ENCODE data around the gene CTSE.

CTSE gene

DNA sequence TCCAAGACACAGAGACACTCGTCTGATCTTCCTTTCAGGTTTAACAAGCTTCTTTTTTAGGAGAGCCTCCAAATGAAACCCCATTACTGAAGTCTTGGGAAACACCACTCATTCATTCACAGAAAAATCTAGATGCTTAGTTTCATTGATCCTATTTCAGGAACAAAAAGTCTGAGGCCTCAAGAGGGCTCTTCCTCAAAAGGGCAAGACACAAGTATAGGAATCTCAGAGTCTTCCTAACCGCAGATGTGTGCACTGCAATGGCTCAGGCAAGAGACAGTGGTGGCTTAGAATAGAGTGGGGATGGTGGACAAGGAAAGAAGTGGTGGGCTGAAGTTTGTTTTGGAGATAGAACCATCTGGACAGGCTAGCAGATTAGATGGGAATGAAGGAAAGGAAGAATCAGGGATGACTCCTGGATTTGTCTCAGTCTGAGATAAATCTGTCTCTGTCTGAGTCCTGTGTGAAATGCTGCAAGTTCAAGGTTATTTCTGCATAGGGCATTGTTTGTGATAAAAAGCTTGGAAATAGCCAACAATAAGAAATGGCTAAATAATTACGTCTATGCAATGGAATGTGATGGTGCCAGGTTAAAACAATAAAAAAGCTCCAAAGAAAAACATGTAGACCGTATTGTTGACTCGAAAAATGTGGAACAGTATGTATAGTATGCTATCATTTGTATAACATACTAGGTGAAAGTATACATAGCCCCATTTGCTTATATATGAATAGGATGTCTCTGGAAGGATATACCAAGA, 8.9 kb upstream of the CTSE start:
- Histone ChIP-seq H3K4me3 (ENCODE audit: low read length) (no peak overlapping the region), H3K27me3 (ENCODE audit: control insufficient read depth, insufficient read depth, low read length) (no peaks in the 10 kb centered on the region), H3K4me1 (ENCODE audit: control insufficient read depth, insufficient read depth, low read length) (0 out of 2 replicates have a peak, but pooled peaks cover 1% of the 10 kb centered on the region), H3K27ac (ENCODE audit: low read length) (no peak overlapping the region), H3K36me3 (ENCODE audit: control insufficient read depth, insufficient read depth, low read length) (no peaks in the 10 kb centered on the region), H3K9me3 (ENCODE audit: control insufficient read depth, insufficient read depth, low read length) (no peaks in the 10 kb centered on the region)
- no CpG with 5 or more reads among the region's 5 CpGs for WGBS (ENCODE audit: insufficient coverage, insufficient read length)
- DNase-seq (ENCODE audit: low read depth, low spot score), result no peak

DNA sequence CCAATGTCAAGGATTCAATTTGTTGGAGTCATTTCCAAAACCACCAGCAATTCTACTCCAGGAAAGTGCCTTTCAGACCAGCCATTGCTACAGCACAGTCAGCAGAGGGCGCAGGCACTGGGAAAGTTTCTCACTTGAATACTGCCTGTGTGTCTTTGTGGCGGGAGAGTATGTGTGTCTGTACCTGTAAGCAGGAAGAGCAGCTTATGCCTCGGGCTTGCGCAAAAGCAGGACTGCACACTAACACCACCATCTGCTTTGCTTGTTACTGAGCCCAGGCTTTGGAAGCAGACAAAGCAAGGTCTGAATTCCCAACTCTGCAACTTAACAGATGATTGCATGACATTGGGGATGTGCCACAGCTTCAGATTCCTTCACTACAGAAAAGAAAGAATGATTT, 7.0 kb upstream of the CTSE start:
- WGBS (ENCODE audit: insufficient coverage, insufficient read length), result no CpG with 5 or more reads among the region's 4 CpGs
- Histone ChIP-seq H3K27ac (ENCODE audit: low read length) (no peak overlapping the region), H3K9me3 (ENCODE audit: control insufficient read depth, insufficient read depth, low read length) (no peaks in the 10 kb centered on the region), H3K4me1 (ENCODE audit: control insufficient read depth, insufficient read depth, low read length) (0 out of 2 replicates have a peak, but pooled peaks cover 1% of the 10 kb centered on the region), H3K27me3 (ENCODE audit: control insufficient read depth, insufficient read depth, low read length) (no peaks in the 10 kb centered on the region), H3K36me3 (ENCODE audit: control insufficient read depth, insufficient read depth, low read length) (no peaks in the 10 kb centered on the region), H3K4me3 (ENCODE audit: low read length) (no peak overlapping the region)
- peak; percentile 48 for DNase-seq (ENCODE audit: low read depth, low spot score)

DNA sequence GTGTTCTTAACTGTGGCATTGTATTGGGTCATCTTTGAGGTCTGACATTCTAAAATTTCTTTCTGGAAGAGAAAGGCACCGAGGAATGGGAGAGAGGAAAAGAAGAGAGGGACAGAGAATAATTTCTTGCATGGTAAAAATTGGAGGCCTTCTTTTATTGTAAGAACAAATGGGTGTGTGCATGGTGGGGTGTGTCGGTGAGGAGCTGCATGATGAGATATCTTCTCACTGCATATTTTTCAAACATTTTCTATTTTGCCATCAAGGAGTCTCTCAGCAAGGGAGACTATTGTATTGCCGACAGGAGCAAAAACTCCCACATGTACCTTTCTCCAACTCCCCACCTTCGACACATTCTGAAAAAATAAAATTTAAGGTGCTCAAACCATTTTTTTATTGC, 6.5 kb upstream of the CTSE start:
- Histone ChIP-seq H3K9me3 (ENCODE audit: control insufficient read depth, insufficient read depth, low read length) (no peaks in the 10 kb centered on the region), H3K27me3 (ENCODE audit: control insufficient read depth, insufficient read depth, low read length) (no peaks in the 10 kb centered on the region), H3K4me1 (ENCODE audit: control insufficient read depth, insufficient read depth, low read length) (0 out of 2 replicates have a peak, but pooled peaks cover 1% of the 10 kb centered on the region), H3K4me3 (ENCODE audit: low read length) (no peak overlapping the region), H3K36me3 (ENCODE audit: control insufficient read depth, insufficient read depth, low read length) (no peaks in the 10 kb centered on the region), H3K27ac (ENCODE audit: low read length) (no peak overlapping the region)
- WGBS (ENCODE audit: insufficient coverage, insufficient read length), result no CpG with 5 or more reads among the region's 4 CpGs
- DNase-seq (ENCODE audit: low read depth, low spot score), result no peak

DNA sequence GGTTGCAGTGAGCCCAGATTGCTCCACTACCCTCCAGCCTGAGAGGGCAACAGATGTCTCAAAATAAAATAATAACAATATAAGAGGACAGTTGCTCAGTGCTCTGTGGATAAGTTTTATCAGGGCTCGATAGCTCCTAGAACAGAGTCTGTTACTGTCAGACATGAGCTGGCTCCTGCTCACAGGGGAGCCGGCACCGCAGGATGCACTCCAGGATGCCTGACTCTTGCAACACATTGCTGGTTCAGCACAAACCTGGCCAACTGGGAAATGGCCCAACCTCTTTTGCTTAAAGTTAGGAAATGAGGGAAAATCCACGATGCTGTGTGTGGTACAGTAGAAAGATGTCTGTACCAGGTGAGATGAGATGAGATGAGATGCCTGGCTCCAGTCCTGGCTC, 5.8 kb upstream of the CTSE start:
- Histone ChIP-seq H3K4me3 (ENCODE audit: low read length) (no peak overlapping the region), H3K9me3 (ENCODE audit: control insufficient read depth, insufficient read depth, low read length) (no peaks in the 10 kb centered on the region), H3K27ac (ENCODE audit: low read length) (no peak overlapping the region), H3K27me3 (ENCODE audit: control insufficient read depth, insufficient read depth, low read length) (no peaks in the 10 kb centered on the region), H3K4me1 (ENCODE audit: control insufficient read depth, insufficient read depth, low read length) (0 out of 2 replicates have a peak, but pooled peaks cover 1% of the 10 kb centered on the region), H3K36me3 (ENCODE audit: control insufficient read depth, insufficient read depth, low read length) (no peaks in the 10 kb centered on the region)
- WGBS (ENCODE audit: insufficient coverage, insufficient read length), result no CpG with 5 or more reads among the region's 4 CpGs
- no peak for DNase-seq (ENCODE audit: low read depth, low spot score)

DNA sequence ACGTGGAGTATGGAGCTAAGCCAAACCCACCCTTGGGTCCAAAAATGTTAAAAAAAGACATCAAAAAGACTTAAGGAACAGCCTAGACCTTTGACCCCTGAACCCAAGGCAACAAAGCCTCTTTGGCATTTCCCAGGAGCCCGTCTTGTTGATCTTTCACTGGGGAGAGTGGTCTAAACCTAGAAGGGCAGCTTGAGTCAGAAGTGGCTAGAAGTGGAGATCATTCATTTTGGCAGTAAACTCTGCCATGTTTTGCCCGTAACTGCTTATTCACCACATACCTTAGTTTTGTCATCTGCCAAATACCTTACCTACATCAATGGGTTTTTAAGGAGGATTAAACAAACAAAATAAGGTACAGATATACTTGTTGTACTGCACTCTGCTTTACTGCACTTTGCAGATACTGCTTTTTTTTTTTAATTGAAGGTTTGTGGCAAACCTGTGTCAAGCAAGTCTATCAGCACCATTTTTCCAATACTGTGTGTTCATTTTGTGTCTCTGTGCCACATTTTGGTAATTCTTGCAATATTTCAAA, 1.7 kb upstream of the CTSE start:
- H3K36me3 ChIP-seq (ENCODE audit: control insufficient read depth, insufficient read depth, low read length), result no peaks in the 10 kb centered on the region
- no peaks in the 10 kb centered on the region for H3K9me3 ChIP-seq (ENCODE audit: control insufficient read depth, insufficient read depth, low read length)
- WGBS (ENCODE audit: insufficient coverage, insufficient read length), result no CpG with 5 or more reads among the region's 3 CpGs
- H3K4me1 ChIP-seq (ENCODE audit: control insufficient read depth, insufficient read depth, low read length), result no peaks in the 10 kb centered on the region
- no peak for DNase-seq (ENCODE audit: low read depth, low spot score)
- no peak overlapping the region for H3K4me3 ChIP-seq (ENCODE audit: low read length)
- no peaks in the 10 kb centered on the region for H3K27me3 ChIP-seq (ENCODE audit: control insufficient read depth, insufficient read depth, low read length)
- H3K27ac ChIP-seq (ENCODE audit: low read length), result no peak overlapping the region

DNA sequence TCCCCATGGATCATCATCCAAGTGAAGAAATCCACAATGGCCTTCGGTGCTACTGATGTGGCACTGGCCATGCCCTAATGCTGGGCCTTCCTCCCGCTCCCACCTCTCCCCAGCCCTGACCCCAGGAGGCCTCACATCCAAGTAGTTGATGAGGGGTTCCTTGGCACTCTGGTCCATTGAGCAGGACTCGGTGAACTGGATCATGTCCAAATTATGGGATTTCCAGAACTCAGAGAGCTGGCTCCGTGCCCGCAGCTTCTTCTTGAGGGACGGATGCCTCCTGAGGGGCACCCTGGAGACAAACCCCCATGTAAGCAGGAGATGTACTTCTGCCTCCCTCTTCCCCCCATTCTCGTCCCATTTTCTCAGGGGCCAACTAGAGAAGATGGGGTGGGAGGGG, 929 bp downstream of the CTSE start:
- Histone ChIP-seq H3K27ac (ENCODE audit: low read length) (no peak overlapping the region), H3K9me3 (ENCODE audit: control insufficient read depth, insufficient read depth, low read length) (no peaks in the 10 kb centered on the region), H3K4me1 (ENCODE audit: control insufficient read depth, insufficient read depth, low read length) (no peaks in the 10 kb centered on the region), H3K36me3 (ENCODE audit: control insufficient read depth, insufficient read depth, low read length) (no peaks in the 10 kb centered on the region), H3K27me3 (ENCODE audit: control insufficient read depth, insufficient read depth, low read length) (no peaks in the 10 kb centered on the region), H3K4me3 (ENCODE audit: low read length) (no peak overlapping the region)
- no peak for DNase-seq (ENCODE audit: low read depth, low spot score)
- WGBS (ENCODE audit: insufficient coverage, insufficient read length), result no CpG with 5 or more reads among the region's 7 CpGs

DNA sequence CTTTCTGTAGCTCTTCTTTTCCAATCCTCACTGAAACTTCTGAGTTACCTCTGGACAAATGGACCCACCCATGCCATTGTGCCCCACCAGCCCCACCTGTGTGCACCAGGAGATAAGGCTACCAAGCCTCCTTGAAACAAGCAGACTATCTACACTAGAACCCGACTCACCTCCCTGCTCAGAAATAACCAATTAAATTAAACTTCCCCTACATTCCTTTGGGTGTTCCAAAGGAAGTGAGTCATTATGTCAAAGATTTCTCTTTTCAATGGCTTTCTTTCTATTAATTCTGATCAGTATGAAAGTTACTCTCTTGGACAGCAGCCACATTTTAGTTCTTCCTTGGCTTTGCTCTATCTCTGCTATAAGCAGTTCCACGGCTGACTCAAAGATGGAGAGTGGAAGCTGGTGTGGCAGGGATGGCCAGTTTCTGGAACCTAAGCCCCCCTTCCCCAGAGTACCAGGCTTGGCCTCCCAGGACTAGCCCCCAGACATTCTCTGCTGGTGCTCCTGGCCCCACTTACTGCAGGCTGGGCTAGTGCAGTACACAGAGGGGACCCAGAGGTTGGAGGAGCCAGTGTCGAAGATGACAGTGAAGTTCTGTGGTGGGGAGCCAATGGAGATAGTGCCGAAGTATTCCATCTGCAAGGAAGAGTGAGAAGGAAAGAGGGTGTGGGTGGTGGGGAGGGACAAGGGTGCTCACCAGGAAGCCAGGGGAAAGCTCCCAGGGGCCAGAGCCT, 1.9 kb downstream of the CTSE start:
- DNase-seq (ENCODE audit: low read depth, low spot score), result no peak

DNA sequence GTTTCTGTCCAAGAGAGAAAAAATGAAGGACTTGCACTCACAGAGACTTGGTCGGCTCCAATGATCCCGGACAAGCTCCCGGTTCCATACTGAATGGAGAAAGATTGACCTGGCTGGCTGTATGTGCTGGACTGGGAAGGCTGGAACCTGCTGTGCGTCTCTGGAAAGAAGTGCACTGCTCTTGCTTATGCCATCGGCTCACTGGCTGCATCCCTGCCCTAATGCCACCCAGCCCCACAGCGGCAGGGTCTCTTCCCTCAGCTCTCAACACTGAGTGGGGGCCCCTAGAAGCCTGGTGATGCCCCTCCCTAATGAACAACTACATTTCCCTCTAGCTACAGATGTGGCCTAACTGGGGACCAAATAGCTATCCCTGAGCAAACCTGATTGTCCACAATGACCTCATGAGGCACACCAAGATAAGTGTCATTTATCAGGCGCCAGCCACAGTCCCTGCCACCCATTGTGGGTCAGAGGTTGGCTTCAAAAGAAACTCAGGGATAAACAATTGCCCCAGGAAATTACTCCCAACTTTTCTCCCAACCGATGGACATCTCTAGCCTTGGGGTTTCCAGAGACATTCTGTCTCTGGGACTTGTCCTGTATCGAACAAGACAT, 2.6 kb downstream of the CTSE start:
- H3K4me3 ChIP-seq (ENCODE audit: low read length), result no peak overlapping the region
- H3K27ac ChIP-seq (ENCODE audit: low read length), result no peak overlapping the region
- no peaks in the 10 kb centered on the region for H3K36me3 ChIP-seq (ENCODE audit: control insufficient read depth, insufficient read depth, low read length)
- DNase-seq (ENCODE audit: low read depth, low spot score), result no peak
- H3K9me3 ChIP-seq (ENCODE audit: control insufficient read depth, insufficient read depth, low read length), result no peaks in the 10 kb centered on the region
- no peaks in the 10 kb centered on the region for H3K27me3 ChIP-seq (ENCODE audit: control insufficient read depth, insufficient read depth, low read length)
- WGBS (ENCODE audit: insufficient coverage, insufficient read length), result no CpG with 5 or more reads among the region's 9 CpGs
- H3K4me1 ChIP-seq (ENCODE audit: control insufficient read depth, insufficient read depth, low read length), result no peaks in the 10 kb centered on the region

More for the DNA sequence above, 1.9 kb downstream of the CTSE start:
- H3K9me3 ChIP-seq (ENCODE audit: control insufficient read depth, insufficient read depth, low read length), result no peaks in the 10 kb centered on the region
- no peak overlapping the region for H3K4me3 ChIP-seq (ENCODE audit: low read length)
- H3K27ac ChIP-seq (ENCODE audit: low read length), result no peak overlapping the region
- no peaks in the 10 kb centered on the region for H3K36me3 ChIP-seq (ENCODE audit: control insufficient read depth, insufficient read depth, low read length)
- 100% methylated on average over 1 of the region's 4 CpGs for WGBS (ENCODE audit: insufficient coverage, insufficient read length)
- no peaks in the 10 kb centered on the region for H3K27me3 ChIP-seq (ENCODE audit: control insufficient read depth, insufficient read depth, low read length)
- no peaks in the 10 kb centered on the region for H3K4me1 ChIP-seq (ENCODE audit: control insufficient read depth, insufficient read depth, low read length)

DNA sequence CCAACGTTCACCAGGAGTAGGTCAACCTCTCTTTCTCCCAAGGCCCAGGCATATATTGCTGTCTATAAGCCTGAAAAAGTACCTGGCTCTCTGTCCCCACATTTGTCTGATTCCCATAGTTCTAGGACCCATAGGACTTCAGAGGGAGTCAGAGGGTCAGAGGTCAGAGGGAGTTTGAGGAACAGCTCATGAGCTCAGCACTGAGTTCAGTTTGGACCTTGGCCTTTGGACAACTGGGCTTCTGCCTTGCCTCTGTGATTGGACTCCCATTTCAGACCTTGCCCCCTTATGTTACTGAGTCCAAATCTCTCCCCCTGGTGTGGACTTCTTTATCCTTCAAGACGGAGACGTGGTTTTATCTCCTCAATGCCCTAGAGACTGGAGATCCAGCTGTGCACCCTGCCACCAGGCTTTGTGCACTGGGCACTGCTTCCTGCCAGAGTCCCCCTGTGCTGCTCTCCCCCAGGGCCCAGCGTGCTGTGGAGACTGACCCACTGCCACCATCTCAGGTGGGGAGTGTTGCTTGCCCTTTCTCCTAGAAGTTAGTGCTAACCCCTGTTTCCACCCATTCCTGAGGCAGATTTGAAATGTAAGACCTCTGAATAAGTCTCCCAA, 3.2 kb downstream of the CTSE start:
- H3K9me3 ChIP-seq (ENCODE audit: control insufficient read depth, insufficient read depth, low read length), result no peaks in the 10 kb centered on the region
- H3K27me3 ChIP-seq (ENCODE audit: control insufficient read depth, insufficient read depth, low read length), result no peaks in the 10 kb centered on the region
- H3K4me3 ChIP-seq (ENCODE audit: low read length), result no peak overlapping the region
- no peak for DNase-seq (ENCODE audit: low read depth, low spot score)
- H3K4me1 ChIP-seq (ENCODE audit: control insufficient read depth, insufficient read depth, low read length), result no peaks in the 10 kb centered on the region
- no peak overlapping the region for H3K27ac ChIP-seq (ENCODE audit: low read length)
- WGBS (ENCODE audit: insufficient coverage, insufficient read length), result no CpG with 5 or more reads among the region's 4 CpGs
- no peaks in the 10 kb centered on the region for H3K36me3 ChIP-seq (ENCODE audit: control insufficient read depth, insufficient read depth, low read length)

DNA sequence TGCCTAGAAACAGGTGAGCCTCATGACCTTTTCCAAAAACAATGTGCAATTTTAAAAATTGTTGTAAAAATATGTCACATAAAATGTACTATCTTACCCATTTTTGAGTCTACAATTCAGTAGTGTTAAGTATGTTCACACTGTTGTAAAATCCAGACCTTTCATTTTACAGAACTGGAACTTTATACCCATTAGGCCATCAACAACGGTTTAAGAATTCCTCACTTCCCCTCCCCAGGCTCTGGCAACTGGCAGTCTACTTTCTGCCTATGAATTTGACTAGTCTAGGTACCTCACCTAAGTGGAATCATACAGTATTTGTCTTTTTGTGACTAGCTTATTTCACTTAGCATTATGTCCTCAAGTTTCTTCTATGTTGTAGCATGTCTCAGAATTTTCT, 8.6 kb downstream of the CTSE start:
- Histone ChIP-seq H3K4me1 (ENCODE audit: control insufficient read depth, insufficient read depth, low read length) (0 out of 2 replicates have a peak, but pooled peaks cover 2% of the 10 kb centered on the region), H3K4me3 (ENCODE audit: low read length) (no peak overlapping the region), H3K27ac (ENCODE audit: low read length) (no peak overlapping the region), H3K36me3 (ENCODE audit: control insufficient read depth, insufficient read depth, low read length) (no peaks in the 10 kb centered on the region), H3K9me3 (ENCODE audit: control insufficient read depth, insufficient read depth, low read length) (no peaks in the 10 kb centered on the region), H3K27me3 (ENCODE audit: control insufficient read depth, insufficient read depth, low read length) (no peaks in the 10 kb centered on the region)
- no CpG with 5 or more reads among the region's 1 CpG for WGBS (ENCODE audit: insufficient coverage, insufficient read length)
- no peak for DNase-seq (ENCODE audit: low read depth, low spot score)
